Measurements from ENCODE around the gene ZNF280A.

DNA sequence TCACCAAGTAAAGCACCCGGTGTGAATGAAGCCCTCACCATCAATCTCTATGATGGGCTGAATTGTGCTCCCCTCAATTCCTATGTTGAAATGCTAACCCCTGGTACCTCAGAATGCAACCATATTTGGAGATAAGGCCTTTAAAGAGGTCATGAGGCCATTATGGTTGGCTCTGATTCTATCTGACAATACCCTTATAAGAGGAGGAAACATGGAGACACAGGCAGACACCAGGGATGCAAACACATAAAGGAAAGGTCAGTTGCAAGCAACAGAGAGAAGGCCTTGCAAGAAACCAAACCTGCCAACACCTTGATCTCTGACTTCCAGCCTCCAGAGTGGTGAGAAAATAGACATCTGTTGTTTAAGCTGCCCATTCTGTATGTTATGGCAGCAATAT lies 13.3 kb upstream of the ZNF280A start:
- no peak for TF ChIP-seq TAF1 (IDR thresholded peaks at IDR 0.05; ENCODE audit: low read depth)
- TF ChIP-seq NFIC (IDR thresholded peaks at IDR 0.05), result no peak
- TF ChIP-seq, protein P1, sequence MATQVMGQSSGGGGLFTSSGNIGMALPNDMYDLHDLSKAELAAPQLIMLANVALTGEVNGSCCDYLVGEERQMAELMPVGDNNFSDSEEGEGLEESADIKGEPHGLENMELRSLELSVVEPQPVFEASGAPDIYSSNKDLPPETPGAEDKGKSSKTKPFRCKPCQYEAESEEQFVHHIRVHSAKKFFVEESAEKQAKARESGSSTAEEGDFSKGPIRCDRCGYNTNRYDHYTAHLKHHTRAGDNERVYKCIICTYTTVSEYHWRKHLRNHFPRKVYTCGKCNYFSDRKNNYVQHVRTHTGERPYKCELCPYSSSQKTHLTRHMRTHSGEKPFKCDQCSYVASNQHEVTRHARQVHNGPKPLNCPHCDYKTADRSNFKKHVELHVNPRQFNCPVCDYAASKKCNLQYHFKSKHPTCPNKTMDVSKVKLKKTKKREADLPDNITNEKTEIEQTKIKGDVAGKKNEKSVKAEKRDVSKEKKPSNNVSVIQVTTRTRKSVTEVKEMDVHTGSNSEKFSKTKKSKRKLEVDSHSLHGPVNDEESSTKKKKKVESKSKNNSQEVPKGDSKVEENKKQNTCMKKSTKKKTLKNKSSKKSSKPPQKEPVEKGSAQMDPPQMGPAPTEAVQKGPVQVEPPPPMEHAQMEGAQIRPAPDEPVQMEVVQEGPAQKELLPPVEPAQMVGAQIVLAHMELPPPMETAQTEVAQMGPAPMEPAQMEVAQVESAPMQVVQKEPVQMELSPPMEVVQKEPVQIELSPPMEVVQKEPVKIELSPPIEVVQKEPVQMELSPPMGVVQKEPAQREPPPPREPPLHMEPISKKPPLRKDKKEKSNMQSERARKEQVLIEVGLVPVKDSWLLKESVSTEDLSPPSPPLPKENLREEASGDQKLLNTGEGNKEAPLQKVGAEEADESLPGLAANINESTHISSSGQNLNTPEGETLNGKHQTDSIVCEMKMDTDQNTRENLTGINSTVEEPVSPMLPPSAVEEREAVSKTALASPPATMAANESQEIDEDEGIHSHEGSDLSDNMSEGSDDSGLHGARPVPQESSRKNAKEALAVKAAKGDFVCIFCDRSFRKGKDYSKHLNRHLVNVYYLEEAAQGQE (IDR thresholded peaks at IDR 0.05; ENCODE audit: low read depth), result no peak
- TF ChIP-seq, protein P2, sequence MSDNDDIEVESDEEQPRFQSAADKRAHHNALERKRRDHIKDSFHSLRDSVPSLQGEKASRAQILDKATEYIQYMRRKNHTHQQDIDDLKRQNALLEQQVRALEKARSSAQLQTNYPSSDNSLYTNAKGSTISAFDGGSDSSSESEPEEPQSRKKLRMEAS (IDR thresholded peaks at IDR 0.05), result no peak

Data from Ishikawa (cell line).